ENCODE results near the gene GSS.

The GSS gene

GRCh38 chr20:34946661-34947060 lies 8.9 kb downstream of the GSS start:
- no peak for DNase-seq (ENCODE audit: low read depth)

- DNase-seq (ENCODE audit: low read depth): no peak
Measured at GRCh38 chr20:34945315-34946077, 10.1 kb downstream of the GSS start.

GRCh38 chr20:34943808-34944567 lies 11.6 kb downstream of the GSS start:
- no peak for DNase-seq (ENCODE audit: low read depth)

- no peak for DNase-seq (ENCODE audit: low read depth)
Measured at GRCh38 chr20:34942301-34942700, 13.3 kb downstream of the GSS start.

- no peak for DNase-seq (ENCODE audit: low read depth)
Measured at GRCh38 chr20:34941226-34941625, 14.4 kb downstream of the GSS start.

- no peak for DNase-seq (ENCODE audit: low read depth)
Measured at GRCh38 chr20:34940081-34940481, 15.5 kb downstream of the GSS start.

- DNase-seq (ENCODE audit: low read depth): no peak
Measured at GRCh38 chr20:34938466-34939163, 17.0 kb downstream of the GSS start.

- DNase-seq (ENCODE audit: low read depth): no peak
Measured at GRCh38 chr20:34931771-34932170, 23.8 kb downstream of the GSS start.

DNA sequence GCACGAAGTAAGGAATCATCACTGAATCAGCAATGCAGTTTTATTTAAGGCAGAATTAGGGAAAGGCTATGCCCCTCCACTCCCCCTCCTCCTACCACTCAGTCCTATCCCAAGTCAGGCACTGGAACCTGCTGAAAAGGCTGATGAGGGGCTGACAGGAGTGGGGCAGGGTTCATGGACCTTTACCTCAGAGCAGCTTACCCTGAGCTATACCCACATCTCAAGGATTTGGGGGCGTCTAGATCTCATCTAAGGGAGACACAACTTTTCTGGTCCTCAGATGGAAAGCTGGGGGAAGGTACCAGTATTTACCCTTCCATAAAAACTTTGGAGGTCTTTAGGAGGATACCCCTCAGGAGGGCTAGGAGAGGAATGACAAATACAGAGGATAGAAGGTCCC lies 27.2 kb downstream of the GSS start:
- DNase-seq (ENCODE audit: low read depth): no peak

DNA sequence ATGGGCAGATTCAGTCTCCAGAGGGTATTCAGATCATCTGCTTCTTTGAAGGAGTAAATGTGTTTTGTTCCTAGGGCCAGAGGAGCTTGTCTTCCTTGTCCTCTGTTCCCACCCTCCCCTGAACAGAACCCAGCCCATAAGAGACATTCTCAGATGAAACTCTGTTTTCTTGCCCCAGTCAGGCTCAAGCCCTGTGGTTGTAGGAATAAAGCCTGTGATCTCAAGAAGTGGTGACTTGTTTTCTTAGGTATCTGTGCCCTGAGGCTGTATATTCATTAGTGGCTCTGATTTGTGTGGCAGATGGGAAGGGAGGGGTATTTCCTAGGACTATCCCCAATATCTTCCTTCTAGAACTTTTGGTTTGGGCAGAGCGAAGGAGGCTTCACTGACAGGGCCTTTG lies 27.9 kb downstream of the GSS start:
- DNase-seq (ENCODE audit: low read depth): no peak

GRCh38 chr20:34926581-34926980 lies 29.0 kb downstream of the GSS start:
- no peak for DNase-seq (ENCODE audit: low read depth)

GRCh38 chr20:34925981-34926380 lies 29.6 kb downstream of the GSS start:
- no peak for DNase-seq (ENCODE audit: low read depth)

DNA sequence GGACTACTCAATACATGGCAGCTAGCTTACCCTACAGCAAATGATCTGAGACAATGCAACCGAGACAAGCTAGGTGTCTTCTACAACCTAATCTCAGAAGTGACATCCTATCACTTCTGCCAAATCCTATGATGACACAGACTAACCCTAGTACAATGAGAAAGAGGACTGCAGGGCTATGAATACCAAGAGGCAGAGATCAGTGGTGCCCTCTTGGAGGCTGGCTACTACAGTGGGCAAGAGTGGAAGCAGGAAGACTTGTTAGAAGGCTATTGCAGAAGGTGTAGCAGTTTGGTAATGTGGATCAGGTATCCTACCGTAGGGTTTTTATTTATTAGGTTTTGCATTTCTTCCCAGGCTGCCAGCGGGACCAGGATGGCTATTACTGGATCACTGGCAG lies 30.3 kb downstream of the GSS start:
- DNase-seq (ENCODE audit: low read depth): no peak

GRCh38 chr20:34923414-34923813 lies 32.2 kb downstream of the GSS start:
- no peak for DNase-seq (ENCODE audit: low read depth)

DNA sequence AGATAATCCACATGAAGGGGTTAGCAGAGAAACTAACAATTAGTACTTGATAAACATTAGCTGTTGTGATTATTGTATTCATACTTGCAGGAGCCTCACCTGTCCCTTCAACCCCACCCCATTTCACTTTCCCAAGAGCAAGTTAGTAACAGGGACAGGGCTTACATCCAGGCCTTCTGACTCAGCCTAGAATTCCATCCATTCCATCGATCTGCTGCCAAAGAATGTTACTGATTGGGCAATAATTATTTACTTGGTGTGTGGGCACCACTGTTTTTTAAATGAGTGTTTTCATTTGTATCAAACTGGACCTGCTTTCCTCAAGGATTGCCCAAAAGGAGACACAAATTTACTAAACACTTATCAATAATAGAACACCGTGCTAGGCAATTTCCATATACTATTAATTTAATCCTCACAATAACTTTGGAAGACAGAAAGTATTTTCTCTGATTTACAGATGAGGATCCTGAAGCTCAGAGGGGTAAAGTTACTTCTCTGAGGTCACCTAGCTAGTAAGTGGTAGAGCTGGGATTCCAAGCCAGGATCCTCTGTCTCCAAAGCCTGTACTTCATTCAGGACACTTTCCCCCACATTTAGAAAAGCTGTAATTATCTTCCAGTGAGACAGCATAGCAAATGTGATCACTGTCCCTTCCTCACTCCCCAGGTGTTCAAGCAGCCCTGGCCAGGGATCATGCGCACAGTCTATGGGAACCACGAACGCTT lies 32.8 kb downstream of the GSS start:
- DNase-seq (ENCODE audit: low read depth): no peak

DNA sequence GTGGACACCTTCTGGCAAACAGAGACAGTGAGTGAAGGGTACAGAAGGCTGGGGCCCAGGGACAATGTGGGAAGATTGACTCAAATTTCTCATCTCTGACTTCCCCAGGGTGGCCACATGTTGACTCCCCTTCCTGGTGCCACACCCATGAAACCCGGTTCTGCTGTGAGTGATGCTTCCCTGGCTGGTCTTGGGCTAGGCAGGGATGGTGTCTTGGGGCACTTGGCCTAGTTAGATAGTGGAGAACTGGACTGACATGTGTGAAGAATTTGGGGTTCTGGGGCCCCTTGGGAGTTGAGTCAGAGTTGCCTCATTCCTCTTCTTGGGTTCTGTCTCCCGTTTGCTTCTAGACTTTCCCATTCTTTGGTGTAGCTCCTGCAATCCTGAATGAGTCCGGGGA lies 34.2 kb downstream of the GSS start:
- no peak for DNase-seq (ENCODE audit: low read depth)

GRCh38 chr20:34920055-34920454 lies 35.6 kb downstream of the GSS start:
- no peak for DNase-seq (ENCODE audit: low read depth)

GRCh38 chr20:34916774-34917354 lies 38.7 kb downstream of the GSS start:
- DNase-seq (ENCODE audit: low read depth): no peak

- no peak for DNase-seq (ENCODE audit: low read depth)
Measured at GRCh38 chr20:34915749-34916455, 39.7 kb downstream of the GSS start.

DNA sequence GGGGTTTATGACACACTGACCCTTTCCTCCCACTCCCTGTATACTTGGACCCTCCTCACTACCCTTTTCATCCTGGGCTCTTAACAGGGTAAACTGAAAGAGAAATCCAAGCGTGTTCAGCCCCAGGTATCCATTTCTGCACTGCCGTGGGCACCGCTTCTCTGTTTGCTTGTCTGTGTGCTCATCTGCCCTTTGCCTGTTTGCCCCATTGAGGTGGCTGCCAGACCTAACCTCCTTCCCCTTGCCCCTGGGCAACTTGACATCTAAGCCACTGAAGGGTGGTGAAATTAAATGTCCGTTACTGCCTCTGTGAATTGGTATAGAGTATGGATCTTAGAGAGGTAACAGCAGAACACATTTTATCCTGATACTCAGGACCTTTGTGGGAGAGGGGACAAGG lies 40.5 kb downstream of the GSS start:
- no peak for DNase-seq (ENCODE audit: low read depth)
